Immature natural killer cell (primary cell): ENCODE measurements around the gene AKR7A2. TPM values are rescaled to one million over a fixed set of nuclear protein-coding genes. Genes with fewer than 3 reads are reported as not detected.

Experiments
- DNase-seq, 3 donors: peaks; one replicate each; pipeline ENCODE4 v3.0.0; 2022; ENCODE audit warnings: mixed read lengths in 1 of 3
- H3K27ac Mint-ChIP-seq, 6 donors: one replicate each; pipeline ENCODE4 v1.8.0; 2020; ENCODE audit warnings: mixed read lengths in 6 of 6, mild to moderate bottlenecking in 5 of 6, inconsistent platforms in 4 of 6, moderate library complexity in 3 of 6
- H3K27me3 Mint-ChIP-seq, 3 donors: one replicate each; pipeline ENCODE4 v1.8.0; 2020 to 2021; ENCODE audit warnings: low read depth in 3 of 3, mild to moderate bottlenecking in 3 of 3, mixed read lengths in 3 of 3, moderate library complexity in 3 of 3, inconsistent platforms in 1 of 3
- H3K36me3 Mint-ChIP-seq, 3 donors: one replicate each; pipeline ENCODE4 v1.8.0; 2020; ENCODE audit warnings: mixed read lengths in 3 of 3, inconsistent platforms in 2 of 3, mild to moderate bottlenecking in 2 of 3
- H3K4me1 Mint-ChIP-seq, 2 donors: one replicate each; pipeline ENCODE4 v1.8.0; 2020; ENCODE audit warnings: inconsistent platforms in 2 of 2, mild to moderate bottlenecking in 2 of 2, mixed read lengths in 2 of 2, moderate library complexity in 1 of 2
- H3K4me3 Mint-ChIP-seq, 5 donors: one replicate each; pipeline ENCODE4 v1.8.0; 2020; ENCODE audit warnings: mild to moderate bottlenecking in 5 of 5, mixed read lengths in 5 of 5, inconsistent platforms in 3 of 5, moderate library complexity in 3 of 5
- H3K9me3 Mint-ChIP-seq, 6 donors: one replicate each; pipeline ENCODE4 v1.8.0; 2020; ENCODE audit warnings: mild to moderate bottlenecking in 6 of 6, mixed read lengths in 6 of 6, inconsistent platforms in 4 of 6, moderate library complexity in 3 of 6
- polyA plus RNA-seq, 3 donors: library from polyadenylated mRNA; unstranded; fragments of 300-500 nt; fragmentation: Illumina TruSeq; gene quantifications; one replicate each; pipeline ENCODE4 v1.2.3, GENCODE V29; 2021

The AKR7A2 gene
- polyA plus RNA-seq, 3 donors from 2014 or later: 130 to 217 (median 153) TPM

- Mint-ChIP-seq H3K9me3 (no peaks in the 10 kb centered on the region), H3K4me1 (peaks cover 5 to 7% of the 10 kb centered on the region in 2 donors), H3K27ac (no peak overlapping the region), H3K27me3 (peaks cover 2 to 5% (median 3%) of the 10 kb centered on the region in 3 donors), H3K36me3 (peaks cover 0 to 25% (median 3%) of the 10 kb centered on the region in 3 donors), H3K4me3 (no peak overlapping the region)
- no peak for DNase-seq
Measured at GRCh38 chr1:19350566-19350965, 38.6 kb upstream of the AKR7A2 start.

- Mint-ChIP-seq H3K36me3 (peaks cover 0 to 25% (median 3%) of the 10 kb centered on the region in 3 donors), H3K4me3 (no peak overlapping the region), H3K27ac (peak overlapping the region in 2 of 6 donors; percentile 45 to 63)
Measured at GRCh38 chr1:19349999-19350398, 38.1 kb upstream of the AKR7A2 start.

GRCh38 chr1:19348441-19349198 lies 36.7 kb upstream of the AKR7A2 start:
- H3K4me3 Mint-ChIP-seq: no peak overlapping the region
- peaks cover 0 to 24% (median 7%) of the 10 kb centered on the region in 3 donors for H3K36me3 Mint-ChIP-seq
- H3K4me1 Mint-ChIP-seq: peaks cover 5 to 7% of the 10 kb centered on the region in 2 donors
- no peaks in the 10 kb centered on the region for H3K9me3 Mint-ChIP-seq
- peak overlapping the region in 1 of 6 donors; percentile 58 for H3K27ac Mint-ChIP-seq
- peaks cover 2 to 7% (median 5%) of the 10 kb centered on the region in 3 donors for H3K27me3 Mint-ChIP-seq
- no peak for DNase-seq

More at GRCh38 chr1:19349999-19350398, 38.1 kb upstream of the AKR7A2 start:
- no peak for DNase-seq
- Mint-ChIP-seq H3K4me1 (peaks cover 5 to 7% of the 10 kb centered on the region in 2 donors), H3K9me3 (no peaks in the 10 kb centered on the region), H3K27me3 (peaks cover 2 to 5% (median 3%) of the 10 kb centered on the region in 3 donors)

GRCh38 chr1:19347533-19348172 lies 35.7 kb upstream of the AKR7A2 start:
- Mint-ChIP-seq H3K4me1 (peaks cover 5 to 7% of the 10 kb centered on the region in 2 donors), H3K4me3 (no peak overlapping the region), H3K9me3 (no peaks in the 10 kb centered on the region), H3K27me3 (peaks cover 2 to 7% (median 5%) of the 10 kb centered on the region in 3 donors), H3K36me3 (peaks cover 3 to 21% (median 7%) of the 10 kb centered on the region in 3 donors), H3K27ac (peak overlapping the region in 4 of 6 donors; percentile 19 to 69 (median 30))
- no peak for DNase-seq

DNA sequence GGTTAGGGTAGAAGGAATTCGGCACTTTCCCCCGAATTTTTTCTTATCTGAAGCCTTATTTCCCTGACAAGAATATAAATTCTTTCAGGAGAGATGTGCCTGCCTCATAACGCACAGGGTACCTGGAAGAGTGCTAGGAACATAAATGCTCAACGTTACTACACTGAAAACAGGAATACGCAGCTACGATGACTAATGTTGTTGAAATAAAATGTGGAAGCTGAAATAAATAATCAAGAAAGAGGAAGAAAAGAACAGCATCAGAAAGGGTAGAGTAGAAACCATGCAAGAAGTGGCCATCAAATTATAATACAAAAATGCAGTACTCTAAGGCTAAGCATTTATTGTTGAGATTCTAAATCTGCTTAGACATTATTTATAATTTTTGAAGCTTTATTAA lies 34.1 kb upstream of the AKR7A2 start:
- no peak overlapping the region for H3K4me3 Mint-ChIP-seq
- H3K4me1 Mint-ChIP-seq: peaks cover 6 to 11% of the 10 kb centered on the region in 2 donors
- no peak for DNase-seq
- H3K27ac Mint-ChIP-seq: peak overlapping the region in 2 of 6 donors; percentile 2 to 36
- no peaks in the 10 kb centered on the region for H3K9me3 Mint-ChIP-seq
- peaks cover 2 to 13% (median 8%) of the 10 kb centered on the region in 3 donors for H3K27me3 Mint-ChIP-seq
- peaks cover 4 to 17% (median 5%) of the 10 kb centered on the region in 3 donors for H3K36me3 Mint-ChIP-seq

GRCh38 chr1:19345391-19345790 lies 33.4 kb upstream of the AKR7A2 start:
- H3K9me3 Mint-ChIP-seq: no peaks in the 10 kb centered on the region
- H3K27me3 Mint-ChIP-seq: peaks cover 2 to 13% (median 8%) of the 10 kb centered on the region in 3 donors
- H3K4me3 Mint-ChIP-seq: no peak overlapping the region
- H3K36me3 Mint-ChIP-seq: peaks cover 4 to 16% (median 5%) of the 10 kb centered on the region in 3 donors
- H3K27ac Mint-ChIP-seq: peak overlapping the region in 1 of 6 donors; percentile 50
- no peak for DNase-seq
- H3K4me1 Mint-ChIP-seq: peaks cover 6 to 16% of the 10 kb centered on the region in 2 donors

DNA sequence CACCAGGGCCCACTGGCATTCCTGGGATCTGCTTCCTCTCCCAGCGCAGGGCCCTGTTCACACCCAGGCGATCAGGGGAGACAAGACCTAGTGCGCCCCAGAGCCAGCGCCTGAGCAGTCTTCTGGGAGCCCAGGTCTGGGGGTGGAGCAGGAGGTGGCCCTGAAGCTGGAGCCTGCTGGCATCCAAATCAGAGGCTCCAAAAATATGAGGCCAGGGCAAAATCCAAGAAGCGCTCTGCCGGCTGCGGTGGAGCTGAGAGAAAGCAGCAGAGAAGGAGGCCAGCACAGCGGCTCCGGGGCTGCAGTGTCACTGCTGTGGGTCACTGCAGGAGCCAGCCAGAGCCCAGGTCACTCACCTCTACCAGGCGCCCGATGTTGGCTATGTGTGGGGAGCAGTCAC lies 32.9 kb upstream of the AKR7A2 start:
- Mint-ChIP-seq H3K36me3 (peaks cover 4 to 13% (median 5%) of the 10 kb centered on the region in 3 donors), H3K27me3 (peaks cover 3 to 11% (median 8%) of the 10 kb centered on the region in 3 donors), H3K4me1 (peaks cover 6 to 16% of the 10 kb centered on the region in 2 donors), H3K4me3 (no peak overlapping the region), H3K9me3 (no peaks in the 10 kb centered on the region), H3K27ac (peak overlapping the region in 1 of 6 donors; percentile 27)
- DNase-seq: no peak

GRCh38 chr1:19344372-19344810 lies 32.4 kb upstream of the AKR7A2 start:
- Mint-ChIP-seq H3K9me3 (no peaks in the 10 kb centered on the region), H3K27me3 (peaks cover 3 to 11% (median 8%) of the 10 kb centered on the region in 3 donors), H3K27ac (peak overlapping the region in 1 of 6 donors; percentile 27), H3K4me1 (peaks cover 6 to 16% of the 10 kb centered on the region in 2 donors), H3K36me3 (peaks cover 4 to 13% (median 5%) of the 10 kb centered on the region in 3 donors), H3K4me3 (no peak overlapping the region)
- DNase-seq: peak; percentile 19 to 35 (median 27)

DNA sequence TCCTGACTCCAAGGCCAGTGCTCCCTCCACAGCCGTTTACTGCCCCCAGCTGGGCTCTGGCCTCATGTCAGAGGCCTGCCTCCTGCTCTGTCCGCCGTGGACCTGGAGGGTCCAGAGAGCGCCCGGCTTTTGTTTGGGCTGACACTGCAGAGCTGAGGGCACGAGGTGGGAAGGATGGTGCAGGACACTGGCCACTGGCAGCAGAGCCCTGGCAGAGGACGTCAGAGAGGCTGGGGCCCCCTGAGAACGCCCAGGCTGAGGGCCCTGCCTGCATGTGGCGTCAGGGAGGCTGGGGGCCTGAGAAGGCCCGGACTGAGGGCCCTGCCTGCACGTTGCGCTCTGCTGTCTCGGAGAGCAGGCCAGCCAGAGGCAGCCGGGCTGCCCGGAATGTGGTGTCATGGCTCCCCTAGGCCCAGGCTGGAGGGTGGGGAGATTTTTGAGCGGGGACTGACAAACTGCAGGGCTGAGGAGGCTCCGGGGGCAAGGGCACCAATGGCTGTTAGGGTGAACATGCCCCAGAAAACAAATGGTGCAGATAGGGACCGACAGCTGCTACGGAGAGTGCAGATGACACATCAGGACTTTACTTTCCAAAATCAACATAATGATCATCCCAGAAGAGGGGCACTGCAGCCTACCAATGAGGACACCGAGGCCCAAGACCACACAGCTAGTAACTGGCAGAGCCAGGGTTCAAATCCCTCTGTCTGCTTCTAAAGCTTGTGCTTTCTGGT lies 31.8 kb upstream of the AKR7A2 start:
- peaks cover 3 to 11% (median 8%) of the 10 kb centered on the region in 3 donors for H3K27me3 Mint-ChIP-seq
- H3K36me3 Mint-ChIP-seq: peaks cover 4 to 13% (median 5%) of the 10 kb centered on the region in 3 donors
- DNase-seq: no peak
- H3K4me3 Mint-ChIP-seq: no peak overlapping the region
- no peaks in the 10 kb centered on the region for H3K9me3 Mint-ChIP-seq
- peaks cover 6 to 16% of the 10 kb centered on the region in 2 donors for H3K4me1 Mint-ChIP-seq
- H3K27ac Mint-ChIP-seq: peak overlapping the region in 1 of 6 donors; percentile 27

DNA sequence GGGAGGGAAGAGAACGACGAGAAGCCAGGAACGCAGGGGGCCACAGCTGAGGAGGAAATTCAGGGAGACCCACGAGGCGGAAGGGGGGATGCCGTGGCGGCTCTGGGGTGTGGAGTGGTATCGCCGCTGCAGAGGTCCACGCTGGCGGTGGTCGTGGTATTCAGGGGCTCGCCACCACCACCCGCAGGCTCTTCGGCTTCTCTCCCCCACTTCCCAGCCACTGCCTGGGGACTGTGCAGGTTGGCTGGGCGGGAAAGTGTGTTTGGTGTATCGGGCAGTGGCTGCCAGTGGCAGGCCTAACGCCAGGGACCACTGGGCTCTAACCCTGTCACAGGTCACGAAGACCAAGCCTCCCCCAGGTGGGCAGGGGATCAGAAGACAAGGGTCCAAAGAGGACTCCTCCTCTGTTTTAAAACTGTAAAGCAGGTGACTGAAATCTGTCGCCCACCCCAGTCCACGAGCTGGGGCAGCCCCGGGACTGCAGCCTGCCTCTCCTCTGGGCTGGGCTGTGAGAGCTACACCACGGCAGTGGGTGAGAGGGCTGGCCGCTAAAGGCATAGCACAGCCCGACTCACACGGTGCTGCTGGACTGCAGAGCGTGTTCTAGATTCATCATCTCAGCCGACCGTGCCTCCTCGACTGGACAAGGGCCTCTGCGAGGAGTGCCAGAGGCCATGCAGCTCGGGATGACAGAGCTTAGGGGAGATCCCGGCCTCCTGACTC lies 31.1 kb upstream of the AKR7A2 start:
- no peak for DNase-seq
- Mint-ChIP-seq H3K27ac (peak overlapping the region in 1 of 6 donors; percentile 37), H3K27me3 (peaks cover 3 to 12% (median 8%) of the 10 kb centered on the region in 3 donors), H3K4me3 (no peak overlapping the region), H3K36me3 (peaks cover 4 to 13% (median 5%) of the 10 kb centered on the region in 3 donors), H3K9me3 (no peaks in the 10 kb centered on the region), H3K4me1 (peaks cover 6 to 16% of the 10 kb centered on the region in 2 donors)

DNA sequence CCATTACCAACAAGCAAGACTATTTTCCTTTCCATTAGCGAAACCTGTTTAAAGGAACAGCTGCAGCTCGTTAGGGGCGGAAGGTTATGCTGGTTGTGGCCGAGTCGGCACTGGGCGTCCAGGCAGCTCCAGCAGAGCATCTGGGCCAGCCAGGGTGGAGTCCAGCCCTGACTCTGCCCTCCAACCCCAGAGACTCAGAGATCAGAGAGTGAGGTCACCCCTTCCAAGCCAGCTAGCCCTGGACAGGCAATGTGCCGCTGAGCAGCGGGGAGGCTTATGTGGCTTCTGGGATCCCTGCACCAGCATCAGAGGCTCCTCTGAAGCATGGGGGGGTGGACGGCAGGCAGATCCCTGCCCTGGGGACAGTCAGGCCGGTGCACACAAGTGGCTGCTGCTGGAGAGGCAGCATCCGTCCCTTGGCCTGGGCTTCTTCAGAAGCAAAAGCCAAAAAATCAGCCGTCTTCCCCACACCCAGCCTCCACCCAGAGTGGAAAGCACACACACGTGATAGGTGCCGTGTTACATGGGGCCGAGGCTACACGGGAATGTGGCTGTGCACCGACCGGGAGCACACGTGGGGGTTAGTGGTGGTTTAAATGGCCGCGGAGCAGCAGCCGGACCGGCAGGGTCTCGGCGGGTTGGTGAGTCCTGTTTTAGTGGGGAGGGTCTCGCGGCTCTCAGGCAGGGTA lies 30.3 kb upstream of the AKR7A2 start:
- peak overlapping the region in 2 of 6 donors; percentile 37 to 55 for H3K27ac Mint-ChIP-seq
- H3K4me3 Mint-ChIP-seq: no peak overlapping the region
- peaks cover 4 to 13% (median 5%) of the 10 kb centered on the region in 3 donors for H3K36me3 Mint-ChIP-seq
- peaks cover 3 to 9% of the 10 kb centered on the region in 2 donors for H3K4me1 Mint-ChIP-seq
- H3K9me3 Mint-ChIP-seq: no peaks in the 10 kb centered on the region
- H3K27me3 Mint-ChIP-seq: peaks cover 3 to 13% (median 8%) of the 10 kb centered on the region in 3 donors
- no peak for DNase-seq
